ENCODE data around the gene CDH3.

The CDH3 gene

GRCh38 chr16:68644715-68645493 is at the start of gene CDH3:
Gene CDH3, plus strand, starts transcription at chr16:68645310. Its CDS starts 70 bp downstream, at chr16:68645380.
- no peak for DNase-seq

- DNase-seq, result no peak
These were observed 48.8 kb upstream of the CDH3 start for GRCh38 chr16:68596266-68596665.

GRCh38 chr16:68599586-68599985 is 45.5 kb upstream of the CDH3 start:
- no peak for DNase-seq

GRCh38 chr16:68605746-68606145 is 39.4 kb upstream of the CDH3 start:
- no peak for DNase-seq

- no peak for DNase-seq
These were observed 37.7 kb upstream of the CDH3 start for GRCh38 chr16:68607443-68607842.

- DNase-seq, result no peak
These were observed 36.8 kb upstream of the CDH3 start for GRCh38 chr16:68608330-68608729.

GRCh38 chr16:68612996-68613395 is 32.1 kb upstream of the CDH3 start:
- DNase-seq, result no peak

GRCh38 chr16:68617734-68618133 is 27.4 kb upstream of the CDH3 start:
- no peak for DNase-seq

- no peak for DNase-seq
These were observed 18.6 kb upstream of the CDH3 start for GRCh38 chr16:68626557-68626956.

- DNase-seq, result no peak
These were observed 17.1 kb upstream of the CDH3 start for GRCh38 chr16:68627951-68628425.

GRCh38 chr16:68629351-68629910 is 15.7 kb upstream of the CDH3 start:
- DNase-seq, result no peak

GRCh38 chr16:68636064-68636560 is 9.0 kb upstream of the CDH3 start:
- DNase-seq, result no peak

- no peak for DNase-seq
These were observed 8.3 kb upstream of the CDH3 start for GRCh38 chr16:68636818-68637217.

GRCh38 chr16:68640972-68641371 is 4.1 kb upstream of the CDH3 start:
- no peak for DNase-seq

GRCh38 chr16:68642047-68642435 is 3.1 kb upstream of the CDH3 start:
- no peak for DNase-seq

- no peak for DNase-seq
These were observed 2.5 kb upstream of the CDH3 start for GRCh38 chr16:68642436-68643101.

- no peak for DNase-seq
These were observed 1.9 kb upstream of the CDH3 start for GRCh38 chr16:68643227-68643626.

- no peak for DNase-seq
These were observed 1.3 kb upstream of the CDH3 start for GRCh38 chr16:68643847-68644246.

- DNase-seq, result no peak
These were observed 814 bp upstream of the CDH3 start for GRCh38 chr16:68644296-68644695.

GRCh38 chr16:68645494-68646388 is 631 bp downstream of the CDH3 start:
- no peak for DNase-seq

GRCh38 chr16:68646953-68647659 is 2.0 kb downstream of the CDH3 start:
- no peak for DNase-seq

- no peak for DNase-seq
These were observed 6.0 kb downstream of the CDH3 start for GRCh38 chr16:68651136-68651535.

All from NCI-H187 treated with DMSO at 0.1 percent for 48 hours (cell line).